ENCODE measurements around the gene FAM136A. TPM values are rescaled to one million over a fixed set of nuclear protein-coding genes. Genes with fewer than 3 reads are reported as not detected.

FAM136A gene
- 35.5 and 36.6 TPM in 2 replicates for total RNA-seq (ENCODE audit: low replicate concordance)

DNA sequence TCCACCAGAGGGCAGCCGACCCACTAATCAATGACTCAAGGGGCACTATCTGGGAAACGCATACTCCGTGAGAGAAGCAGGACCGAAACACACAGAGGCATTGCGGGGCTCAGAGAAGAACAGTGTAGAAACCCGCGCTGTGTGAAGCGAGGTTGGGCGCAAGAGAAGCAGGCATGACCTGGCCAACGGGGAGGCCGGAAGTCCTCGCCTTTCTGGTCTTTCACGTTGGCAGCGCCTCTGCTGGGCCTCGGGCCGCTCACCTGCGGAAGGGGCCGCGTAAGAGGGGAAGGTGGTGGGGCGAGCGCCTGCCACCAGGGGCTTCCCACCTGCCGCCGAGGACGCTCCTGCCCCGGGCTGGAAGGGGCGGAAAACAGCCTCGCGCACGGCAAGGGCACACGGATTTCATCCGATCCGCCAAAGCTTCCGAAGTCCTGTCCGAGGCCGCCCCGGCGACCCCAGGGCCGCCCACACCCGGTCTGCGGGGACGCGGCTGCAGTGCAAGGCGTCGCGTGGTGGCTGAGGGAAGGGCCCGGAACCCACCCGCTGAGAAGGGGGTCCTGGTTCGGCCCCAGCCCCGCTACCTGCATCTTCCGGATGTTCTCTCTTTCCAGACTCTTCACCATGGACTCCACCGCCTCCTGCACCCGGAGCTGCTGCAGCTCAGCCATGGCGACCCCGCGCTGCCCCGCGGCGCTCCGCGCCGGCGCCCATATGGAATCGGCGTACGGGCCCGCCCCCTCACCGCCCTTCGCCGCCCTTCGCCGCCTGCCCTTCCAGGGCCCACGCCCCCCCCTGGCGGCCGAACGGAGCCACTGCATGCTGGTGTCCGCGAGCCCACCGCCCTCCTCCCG lies at the start of gene FAM136A:
FAM136A (minus strand) TSS at position 724 of the 851 bp plus-strand sequence; CDS start at position 668, 56 bp downstream.
- peak within 1 kb of the TSS; percentile 91 for H3K4me3 ChIP-seq (ENCODE audit: low read depth, low read length)
- peak; percentile 63 for DNase-seq (ENCODE audit: low read depth)
- TF ChIP-seq, protein P1, sequence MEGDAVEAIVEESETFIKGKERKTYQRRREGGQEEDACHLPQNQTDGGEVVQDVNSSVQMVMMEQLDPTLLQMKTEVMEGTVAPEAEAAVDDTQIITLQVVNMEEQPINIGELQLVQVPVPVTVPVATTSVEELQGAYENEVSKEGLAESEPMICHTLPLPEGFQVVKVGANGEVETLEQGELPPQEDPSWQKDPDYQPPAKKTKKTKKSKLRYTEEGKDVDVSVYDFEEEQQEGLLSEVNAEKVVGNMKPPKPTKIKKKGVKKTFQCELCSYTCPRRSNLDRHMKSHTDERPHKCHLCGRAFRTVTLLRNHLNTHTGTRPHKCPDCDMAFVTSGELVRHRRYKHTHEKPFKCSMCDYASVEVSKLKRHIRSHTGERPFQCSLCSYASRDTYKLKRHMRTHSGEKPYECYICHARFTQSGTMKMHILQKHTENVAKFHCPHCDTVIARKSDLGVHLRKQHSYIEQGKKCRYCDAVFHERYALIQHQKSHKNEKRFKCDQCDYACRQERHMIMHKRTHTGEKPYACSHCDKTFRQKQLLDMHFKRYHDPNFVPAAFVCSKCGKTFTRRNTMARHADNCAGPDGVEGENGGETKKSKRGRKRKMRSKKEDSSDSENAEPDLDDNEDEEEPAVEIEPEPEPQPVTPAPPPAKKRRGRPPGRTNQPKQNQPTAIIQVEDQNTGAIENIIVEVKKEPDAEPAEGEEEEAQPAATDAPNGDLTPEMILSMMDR (IDR thresholded peaks at IDR 0.05; ENCODE audit: insufficient read depth, low read length): peak; percentile 86

DNA sequence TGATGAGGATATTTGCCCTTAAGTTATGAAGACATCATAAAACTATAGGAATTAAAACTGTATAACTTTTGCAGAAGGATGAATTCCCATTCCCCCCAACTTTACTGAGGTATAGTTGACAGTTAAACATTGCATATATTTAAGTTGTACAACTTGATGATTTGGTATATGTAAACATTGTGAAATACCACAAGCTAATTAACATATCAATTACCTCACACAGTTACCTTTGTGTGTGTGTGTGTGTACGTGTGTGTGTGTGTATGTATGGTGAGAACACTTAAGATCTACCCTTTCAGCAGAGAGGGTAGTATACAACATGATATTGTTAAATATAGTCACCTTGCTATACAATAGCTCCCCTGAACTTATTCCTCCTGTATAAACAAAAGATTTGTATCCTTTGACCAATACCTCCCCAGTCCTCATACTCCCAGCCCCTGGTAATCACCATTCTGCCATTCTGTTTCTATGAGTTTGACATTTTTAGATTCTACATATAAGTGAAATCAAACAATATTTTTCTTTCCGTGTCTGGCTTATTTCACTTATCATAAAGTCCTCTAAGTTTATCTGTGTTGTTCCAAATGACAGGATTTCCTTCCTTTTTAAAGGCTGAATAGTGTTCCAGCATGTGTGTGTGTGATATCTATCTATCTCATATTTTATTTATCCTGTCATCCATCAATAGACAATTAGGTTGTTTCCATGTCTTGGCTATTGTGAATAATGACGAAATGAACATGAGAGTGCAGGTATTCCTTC lies 48.2 kb upstream of the FAM136A start:
- no peak for DNase-seq (ENCODE audit: low read depth)
- no peak overlapping the region for H3K4me3 ChIP-seq (ENCODE audit: low read depth, low read length)
- TF ChIP-seq, protein P1 (IDR thresholded peaks at IDR 0.05; ENCODE audit: insufficient read depth, low read length): no peak

DNA sequence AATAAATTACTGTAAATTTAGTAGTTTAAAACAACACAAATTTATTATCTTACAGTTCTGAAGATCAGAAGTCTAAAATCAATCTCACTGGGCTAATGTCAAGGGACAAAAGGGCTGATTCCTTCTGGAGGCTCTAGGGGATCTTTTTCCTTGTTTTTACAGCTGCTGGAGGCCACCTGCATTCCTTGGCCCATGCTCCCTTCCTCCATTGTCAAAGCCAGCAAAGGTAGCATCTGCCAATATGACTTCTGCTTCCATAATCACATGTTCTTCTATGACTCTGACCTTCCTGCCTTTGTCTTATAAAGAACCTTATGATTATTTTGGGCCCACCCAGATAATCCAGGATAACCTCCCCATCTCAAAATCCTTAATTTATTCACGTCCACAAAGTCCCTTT lies 46.0 kb upstream of the FAM136A start:
- TF ChIP-seq, protein P1 (IDR thresholded peaks at IDR 0.05; ENCODE audit: insufficient read depth, low read length): no peak
- no peak for DNase-seq (ENCODE audit: low read depth)
- no peak overlapping the region for H3K4me3 ChIP-seq (ENCODE audit: low read depth, low read length)

DNA sequence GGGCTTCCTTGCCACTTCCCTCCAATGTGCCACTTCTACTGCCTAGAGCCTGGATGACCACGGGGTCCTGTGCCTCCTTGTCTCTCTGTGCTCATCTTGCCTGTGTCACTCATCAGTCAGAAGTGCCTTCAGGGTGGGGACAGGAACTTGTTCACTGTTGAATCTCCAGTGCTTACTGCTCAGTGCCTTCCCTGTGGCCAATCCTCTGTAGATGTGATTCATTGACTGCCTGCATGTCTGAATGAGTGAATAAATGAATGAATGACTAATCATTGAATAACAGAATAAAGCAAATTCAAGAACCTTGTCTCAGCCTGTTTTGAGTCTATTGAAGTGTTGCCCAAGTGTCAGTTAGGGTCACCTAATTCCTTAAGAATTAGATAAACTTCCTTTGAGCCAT lies 42.3 kb upstream of the FAM136A start:
- TF ChIP-seq, protein P1 (IDR thresholded peaks at IDR 0.05; ENCODE audit: insufficient read depth, low read length): no peak
- peak; percentile 10 for DNase-seq (ENCODE audit: low read depth)
- H3K4me3 ChIP-seq (ENCODE audit: low read depth, low read length): no peak overlapping the region

DNA sequence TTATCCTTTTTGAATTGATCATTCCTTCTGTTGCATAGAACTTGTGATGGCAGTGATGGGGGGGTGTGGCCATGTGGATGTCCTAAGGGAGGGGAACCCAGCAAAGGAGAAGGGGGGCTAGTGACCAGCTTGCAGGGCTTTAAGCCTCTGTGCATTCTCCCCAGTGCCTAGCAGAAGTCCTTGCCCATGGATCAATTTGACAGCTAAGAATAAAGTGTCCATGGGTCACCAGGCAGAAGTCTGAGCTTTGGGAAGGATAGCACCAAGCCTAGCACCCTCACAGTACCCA lies 39.6 kb upstream of the FAM136A start:
- no peak overlapping the region for H3K4me3 ChIP-seq (ENCODE audit: low read depth, low read length)
- no peak for DNase-seq (ENCODE audit: low read depth)
- TF ChIP-seq, protein P1 (IDR thresholded peaks at IDR 0.05; ENCODE audit: insufficient read depth, low read length): no peak

DNA sequence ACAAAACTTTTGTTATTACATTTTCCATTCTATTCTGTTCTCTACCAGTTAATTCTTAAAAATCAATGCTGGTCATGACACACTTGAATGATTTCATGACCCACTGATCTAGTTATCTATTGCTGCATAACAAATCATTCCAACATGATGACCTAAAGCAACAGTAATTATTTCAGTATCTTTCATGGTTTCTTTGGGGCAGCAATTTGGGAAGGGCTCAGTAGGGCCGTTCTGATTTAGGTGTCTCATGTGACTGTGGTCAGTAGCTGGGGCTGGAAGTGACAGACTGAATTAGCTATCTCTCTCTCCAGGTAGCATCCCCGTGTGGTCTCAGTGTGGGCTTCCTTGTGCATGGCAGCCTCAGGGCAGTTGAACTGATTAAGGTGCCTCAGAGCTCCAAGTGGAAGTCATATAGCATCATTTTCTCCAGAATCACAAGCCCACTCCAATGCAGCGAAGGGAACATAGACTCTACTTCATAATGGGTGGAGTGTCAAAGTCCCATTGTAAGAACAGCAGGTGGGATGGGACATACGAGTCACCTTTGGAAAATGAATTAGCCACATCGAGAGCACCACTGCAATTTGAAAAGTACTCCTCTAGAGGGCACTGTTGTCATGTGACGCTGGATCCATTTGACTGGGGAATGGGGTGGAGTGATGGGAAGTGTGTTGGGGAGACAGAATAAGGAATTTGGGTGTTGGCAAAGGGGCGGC lies 39.1 kb upstream of the FAM136A start:
- no peak overlapping the region for H3K4me3 ChIP-seq (ENCODE audit: low read depth, low read length)
- DNase-seq (ENCODE audit: low read depth): peak; percentile 55
- TF ChIP-seq, protein P1 (IDR thresholded peaks at IDR 0.05; ENCODE audit: insufficient read depth, low read length): peak; percentile 84
